HepG2 (cell line): ENCODE measurements around the gene SMAD7. TPM values are rescaled to one million over a fixed set of nuclear protein-coding genes. Genes with fewer than 3 reads are reported as not detected.

ENCODE experiments used
- AKAP8 ChIP-seq: sonication (generic); formaldehyde crosslinking; IDR thresholded peaks from 2 replicates; pipeline ENCODE4 v1.5.1; 2020; ENCODE audit warnings: mild to moderate bottlenecking, missing genetic modification reagents
- ARNT ChIP-seq: fragments of 450-650 bp; IDR thresholded peaks from 2 replicates; pipeline ENCODE4 v1.6.1; 2017
- DMTF1 ChIP-seq: sonication (generic); formaldehyde crosslinking; IDR thresholded peaks from 2 replicates; pipeline ENCODE4 v1.4.0; 2020; ENCODE audit warnings: mild to moderate bottlenecking, missing genetic modification reagents
- E2F2 ChIP-seq: sonication (generic); formaldehyde crosslinking; IDR thresholded peaks from 2 replicates; pipeline ENCODE4 v1.4.0; 2020; ENCODE audit warnings: missing genetic modification reagents, borderline replicate concordance
- JUN ChIP-seq: sonication (generic); formaldehyde crosslinking; IDR thresholded peaks from 2 replicates; pipeline ENCODE4 v1.4.0; 2020; ENCODE audit warnings: mild to moderate bottlenecking, missing genetic modification reagents
- MXD4 ChIP-seq: IDR thresholded peaks from 2 replicates; pipeline ENCODE4 v1.6.1; 2016; ENCODE audit warnings: mild to moderate bottlenecking, missing biosample characterization, missing genetic modification reagents
- NFKBIZ ChIP-seq: IDR thresholded peaks from 2 replicates; pipeline ENCODE4 v1.6.1; 2018; ENCODE audit warnings: missing genetic modification reagents, missing compliant biosample characterization
- PAF1 ChIP-seq: IDR thresholded peaks from 2 replicates; pipeline ENCODE4 v1.6.1; 2016; ENCODE audit warnings: missing genetic modification reagents, missing compliant biosample characterization
- POGZ ChIP-seq: sonication (generic); formaldehyde crosslinking; IDR thresholded peaks from 2 replicates; pipeline ENCODE4 v1.4.0; 2020; ENCODE audit warnings: mild to moderate bottlenecking, missing genetic modification reagents
- SALL1 ChIP-seq: sonication (generic); formaldehyde crosslinking; IDR thresholded peaks from 2 replicates; pipeline ENCODE4 v1.8.0; 2022; ENCODE audit warnings: mild to moderate bottlenecking, missing genetic modification reagents
- SNAPC2 ChIP-seq: sonication (generic); formaldehyde crosslinking; IDR thresholded peaks from 2 replicates; pipeline ENCODE4 v1.8.1; 2022; ENCODE audit warnings: mild to moderate bottlenecking, missing genetic modification reagents
- STAG1 ChIP-seq: sonication (generic); formaldehyde crosslinking; IDR thresholded peaks from 2 replicates; pipeline ENCODE4 v1.4.0; 2020; ENCODE audit warnings: missing genetic modification reagents
- STAT5B ChIP-seq: sonication (generic); formaldehyde crosslinking; IDR thresholded peaks from 2 replicates; pipeline ENCODE4 v1.4.0; 2020; ENCODE audit warnings: missing genetic modification reagents
- TARDBP ChIP-seq: sonication (generic); formaldehyde crosslinking; IDR thresholded peaks from 2 replicates; pipeline ENCODE4 v1.8.0; 2022; ENCODE audit warnings: mild to moderate bottlenecking, missing genetic modification reagents
- TFDP1 ChIP-seq: IDR thresholded peaks from 2 replicates; pipeline ENCODE4 v1.6.1; 2016; ENCODE audit warnings: missing compliant biosample characterization, missing genetic modification reagents, borderline replicate concordance
- TRIM24 ChIP-seq: sonication (generic); formaldehyde crosslinking; IDR thresholded peaks from 2 replicates; pipeline ENCODE4 v1.8.0; 2022; ENCODE audit warnings: mild to moderate bottlenecking, missing genetic modification reagents
- U2AF1 ChIP-seq: fragments of 200-400 bp; formaldehyde crosslinking; optimal IDR thresholded peaks from 2 replicates; pipeline ENCODE3; 2017; ENCODE audit warnings: mild to moderate bottlenecking, low read depth, low read length
- USF2 ChIP-seq, 2 experiments: sonication (generic) in 1 of 2; formaldehyde crosslinking in 1 of 2; IDR thresholded peaks; 2 replicates each; pipeline versions ENCODE4 v1.5.1 to v1.6.1; 2011 to 2020; ENCODE audit warnings: borderline replicate concordance in 1 of 2, low read depth in 1 of 2, low read length in 1 of 2, mild to moderate bottlenecking in 1 of 2, missing genetic modification reagents in 1 of 2, moderate library complexity in 1 of 2
- YEATS4 ChIP-seq: sonication (generic); formaldehyde crosslinking; IDR thresholded peaks from 2 replicates; pipeline ENCODE4 v1.4.0; 2020; ENCODE audit warnings: missing genetic modification reagents, borderline replicate concordance
- YY1 ChIP-seq: IDR thresholded peaks from 2 replicates; pipeline ENCODE4 v1.6.1; 2011; ENCODE audit warnings: low read length, low read depth, moderate library complexity, mild to moderate bottlenecking; ENCODE audit not compliant: insufficient read depth, insufficient replicate concordance
- ZKSCAN8 ChIP-seq: IDR thresholded peaks from 2 replicates; pipeline ENCODE4 v1.6.1; 2016; ENCODE audit warnings: borderline replicate concordance, missing genetic modification reagents, missing compliant biosample characterization
- ZNF496 ChIP-seq: sonication (generic); formaldehyde crosslinking; IDR thresholded peaks from 2 replicates; pipeline ENCODE4 v1.8.1; 2023; ENCODE audit warnings: mild to moderate bottlenecking, moderate library complexity, missing genetic modification reagents; ENCODE audit not compliant: insufficient replicate concordance
- ZNF790 ChIP-seq: sonication (generic); formaldehyde crosslinking; IDR thresholded peaks from 2 replicates; pipeline ENCODE4 v1.8.0; 2022; ENCODE audit warnings: missing genetic modification reagents, mild to moderate bottlenecking, borderline replicate concordance
- polyA plus RNA-seq, 8 experiments: library from polyadenylated mRNA; depleted of rRNA in 3 of 8; stranded (reverse) in 7 of 8; unstranded in 1 of 8; fragments of >200 nt; fragmentation: Illumina TruSeq in 4 of 8; extraction: Trizol in 4 of 8; gene quantifications; 2 replicates each; pipeline versions ENCODE4 v1.2.1 to v1.2.3, GENCODE V29; 2011 to 2016; ENCODE audit warnings: low read depth in 4 of 8, missing spikeins in 1 of 8, mixed read lengths in 1 of 8; ENCODE audit not compliant: insufficient read depth in 1 of 8
- total RNA-seq, 5 experiments: library from RNA; depleted of rRNA; stranded (reverse); fragments of >200 nt; fragmentation: Illumina TruSeq; extraction: Trizol; gene quantifications; 2 replicates each; pipeline ENCODE4 v1.2.3, GENCODE V29; 2016; ENCODE audit warnings: low read depth in 1 of 5

Gene SMAD7
- total and polyA plus RNA-seq, 2 of the 13 experiments (the other 11 are each of a cell fraction or from before 2014, with no cell fraction given), result 17.4 to 24.7 TPM

GRCh38 chr18:48902023-48902855, 48.5 kb downstream of the SMAD7 start (continued):
- TF ChIP-seq PAF1 (CRISPR knock-in tag) (no peak), TRIM24 (CRISPR knock-in tag) (no peak), SALL1 (CRISPR knock-in tag) (peak; percentile 91), STAG1 (CRISPR knock-in tag) (peak; percentile 54), USF2 (IDR thresholded peaks at IDR 0.05; ENCODE audit: low read depth, low read length) (no peak), USF2 (CRISPR knock-in tag; IDR thresholded peaks at IDR 0.05; ENCODE audit: borderline replicate concordance) (no peak), SNAPC2 (CRISPR knock-in tag) (no peak), NFKBIZ (CRISPR knock-in tag) (peak; percentile 66; the same call in 1 of the 2 replicates), STAT5B (peak; percentile 79; the same call in 1 of the 2 replicates), JUN (peak; percentile 89), YEATS4 (CRISPR knock-in tag) (peak; percentile 55; the same call in 1 of the 2 replicates), POGZ (CRISPR knock-in tag) (peak; percentile 87), ARNT (no peak), ZKSCAN8 (CRISPR knock-in tag) (peak; percentile 78; the same call in 1 of the 2 replicates), AKAP8 (CRISPR knock-in tag) (no peak), ZNF496 (no peak), DMTF1 (CRISPR knock-in tag) (no peak), ZNF790 (CRISPR knock-in tag) (no peak), U2AF1 (no peak), MXD4 (CRISPR knock-in tag) (peak; percentile 24; the same call in 1 of the 2 replicates), TFDP1 (CRISPR knock-in tag) (peak; percentile 75; the same call in 1 of the 2 replicates), YY1 (peak; percentile 37), TARDBP (CRISPR knock-in tag) (peak; percentile 84), E2F2 (no peak)
